ENCODE results near the gene HOXA4. TPM values are rescaled to one million over a fixed set of nuclear protein-coding genes. Genes with fewer than 3 reads are reported as not detected.

HOXA4 gene
- total RNA-seq, 1 donor: 0.72 TPM

DNA sequence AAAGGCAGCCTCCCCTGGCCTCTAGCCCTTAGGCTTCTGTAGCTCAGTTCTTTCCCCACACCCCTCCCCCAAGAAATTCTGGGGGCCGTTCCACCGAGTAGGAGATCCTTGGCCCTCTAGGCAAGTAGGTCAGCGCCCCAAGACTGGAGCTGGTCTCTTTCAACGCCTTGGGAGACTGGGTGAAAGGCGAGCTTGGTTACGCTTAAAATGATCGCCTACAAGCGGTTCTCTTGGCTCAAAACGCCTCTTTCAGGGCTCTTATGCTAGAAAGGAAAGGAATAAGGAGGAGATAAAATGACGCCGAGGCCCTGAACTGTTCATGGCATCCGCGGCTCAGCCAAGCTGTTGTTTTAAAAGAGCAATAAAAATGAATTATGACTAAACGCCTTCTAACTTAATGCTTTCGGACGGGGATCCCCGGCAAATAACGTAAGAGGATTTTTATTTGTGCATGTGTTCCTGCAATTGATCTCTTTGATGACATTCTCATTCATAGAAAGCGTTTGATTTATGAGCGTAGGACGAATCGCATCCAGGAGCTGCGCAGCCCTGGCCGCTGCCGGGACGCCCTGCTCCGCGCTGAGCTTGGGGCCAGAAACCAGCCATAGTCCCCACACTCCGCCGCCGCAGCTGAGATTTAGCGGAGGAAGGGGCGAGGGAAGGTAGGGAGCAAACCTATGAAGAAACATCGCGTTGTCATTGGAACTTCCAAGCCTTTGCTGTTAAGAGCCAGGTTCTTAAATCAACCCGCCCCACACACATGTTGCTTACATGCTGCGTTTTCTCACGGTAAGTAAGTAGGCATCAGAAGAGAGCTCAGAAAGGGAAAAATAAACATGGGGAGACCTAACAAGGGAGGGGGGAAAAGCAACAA is 31.7 kb downstream of the HOXA4 start:
- Histone ChIP-seq H3K27me3 (ENCODE audit: insufficient read depth, low read length) (no peaks in the 10 kb centered on the region), H3K4me2 (ENCODE audit: insufficient read depth, low read length) (peak overlapping the region; percentile 89), H3K9me3 (ENCODE audit: low read depth, low read length) (no peaks in the 10 kb centered on the region), H4K20me1 (ENCODE audit: insufficient read depth, low read length) (peaks cover 16% of the 10 kb centered on the region), H3K36me3 (ENCODE audit: insufficient read depth, low read length) (peaks cover 27% of the 10 kb centered on the region), H3K27ac (ENCODE audit: low read depth, low read length) (peak overlapping the region; percentile 97), H2AFZ (ENCODE audit: low read length) (no peak overlapping the region), H3K79me2 (ENCODE audit: insufficient read depth, low read length) (peaks cover 69% of the 10 kb centered on the region), H3K4me1 (ENCODE audit: insufficient read depth, low read length) (peaks cover 26% of the 10 kb centered on the region), H3K4me3 (ENCODE audit: insufficient read depth, low read length) (peak overlapping the region; percentile 92)
- DNase-seq (ENCODE audit: insufficient read length, low spot score, missing footprints): peak; percentile 90
- TF ChIP-seq, protein P1, sequence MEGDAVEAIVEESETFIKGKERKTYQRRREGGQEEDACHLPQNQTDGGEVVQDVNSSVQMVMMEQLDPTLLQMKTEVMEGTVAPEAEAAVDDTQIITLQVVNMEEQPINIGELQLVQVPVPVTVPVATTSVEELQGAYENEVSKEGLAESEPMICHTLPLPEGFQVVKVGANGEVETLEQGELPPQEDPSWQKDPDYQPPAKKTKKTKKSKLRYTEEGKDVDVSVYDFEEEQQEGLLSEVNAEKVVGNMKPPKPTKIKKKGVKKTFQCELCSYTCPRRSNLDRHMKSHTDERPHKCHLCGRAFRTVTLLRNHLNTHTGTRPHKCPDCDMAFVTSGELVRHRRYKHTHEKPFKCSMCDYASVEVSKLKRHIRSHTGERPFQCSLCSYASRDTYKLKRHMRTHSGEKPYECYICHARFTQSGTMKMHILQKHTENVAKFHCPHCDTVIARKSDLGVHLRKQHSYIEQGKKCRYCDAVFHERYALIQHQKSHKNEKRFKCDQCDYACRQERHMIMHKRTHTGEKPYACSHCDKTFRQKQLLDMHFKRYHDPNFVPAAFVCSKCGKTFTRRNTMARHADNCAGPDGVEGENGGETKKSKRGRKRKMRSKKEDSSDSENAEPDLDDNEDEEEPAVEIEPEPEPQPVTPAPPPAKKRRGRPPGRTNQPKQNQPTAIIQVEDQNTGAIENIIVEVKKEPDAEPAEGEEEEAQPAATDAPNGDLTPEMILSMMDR (IDR thresholded peaks at IDR 0.05; ENCODE audit: extremely low read depth, low read depth, low read length): peak; percentile 29

DNA sequence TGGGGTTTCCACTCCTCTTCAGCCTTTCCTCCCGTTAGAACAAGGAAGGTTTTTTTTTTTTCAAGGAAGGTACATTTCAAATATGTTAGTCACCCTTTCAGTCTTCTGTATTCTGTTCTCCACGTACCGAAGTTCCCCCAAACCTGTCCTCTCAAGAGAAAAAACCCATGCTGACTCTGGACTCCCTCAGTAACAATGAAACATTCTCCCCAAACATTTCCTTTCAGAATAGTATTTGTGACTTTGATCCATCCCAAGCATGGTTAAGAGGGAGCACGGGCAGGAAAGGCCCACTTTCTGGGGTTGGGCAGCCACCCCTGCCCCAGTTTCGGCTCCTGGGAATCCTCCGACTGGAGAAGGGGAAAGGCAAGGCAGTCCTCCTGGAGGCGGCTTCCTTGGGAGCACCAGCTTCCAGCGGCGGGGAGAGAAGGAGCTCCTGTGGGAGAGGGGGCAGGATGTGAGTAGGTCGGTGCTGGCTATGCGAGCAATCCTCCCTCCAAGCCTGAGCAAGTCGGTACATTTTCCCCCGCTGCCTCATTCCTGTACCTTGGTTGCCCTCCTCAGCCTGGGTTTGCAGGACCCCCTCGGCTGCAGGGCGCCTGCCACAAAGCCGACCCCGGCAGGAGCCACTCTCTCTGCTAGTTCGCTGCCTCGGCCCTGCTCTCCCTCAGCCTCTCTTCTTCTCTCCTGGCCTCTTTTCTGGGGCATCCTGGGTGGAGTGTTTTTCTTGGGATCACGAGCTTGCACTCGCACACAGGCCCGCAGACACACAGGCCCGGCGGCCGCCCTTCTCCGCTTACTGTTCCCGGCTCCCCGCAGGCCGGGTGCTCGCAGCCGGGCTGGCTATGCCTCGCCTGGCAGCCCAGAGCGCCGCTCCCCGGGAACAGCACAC is 32.6 kb downstream of the HOXA4 start:
- peak overlapping the region; percentile 89 for H3K4me2 ChIP-seq (ENCODE audit: insufficient read depth, low read length)
- peaks cover 16% of the 10 kb centered on the region for H4K20me1 ChIP-seq (ENCODE audit: insufficient read depth, low read length)
- DNase-seq (ENCODE audit: insufficient read length, low spot score, missing footprints): peak; percentile 92
- peaks cover 26% of the 10 kb centered on the region for H3K4me1 ChIP-seq (ENCODE audit: insufficient read depth, low read length)
- no peaks in the 10 kb centered on the region for H3K9me3 ChIP-seq (ENCODE audit: low read depth, low read length)
- no peak overlapping the region for H2AFZ ChIP-seq (ENCODE audit: low read length)
- peaks cover 67% of the 10 kb centered on the region for H3K79me2 ChIP-seq (ENCODE audit: insufficient read depth, low read length)
- H3K27ac ChIP-seq (ENCODE audit: low read depth, low read length): peak overlapping the region; percentile 97
- no peaks in the 10 kb centered on the region for H3K27me3 ChIP-seq (ENCODE audit: insufficient read depth, low read length)
- peaks cover 27% of the 10 kb centered on the region for H3K36me3 ChIP-seq (ENCODE audit: insufficient read depth, low read length)
- H3K4me3 ChIP-seq (ENCODE audit: insufficient read depth, low read length): peak overlapping the region; percentile 92
- TF ChIP-seq, protein P1 (IDR thresholded peaks at IDR 0.05; ENCODE audit: extremely low read depth, low read depth, low read length): no peak

DNA sequence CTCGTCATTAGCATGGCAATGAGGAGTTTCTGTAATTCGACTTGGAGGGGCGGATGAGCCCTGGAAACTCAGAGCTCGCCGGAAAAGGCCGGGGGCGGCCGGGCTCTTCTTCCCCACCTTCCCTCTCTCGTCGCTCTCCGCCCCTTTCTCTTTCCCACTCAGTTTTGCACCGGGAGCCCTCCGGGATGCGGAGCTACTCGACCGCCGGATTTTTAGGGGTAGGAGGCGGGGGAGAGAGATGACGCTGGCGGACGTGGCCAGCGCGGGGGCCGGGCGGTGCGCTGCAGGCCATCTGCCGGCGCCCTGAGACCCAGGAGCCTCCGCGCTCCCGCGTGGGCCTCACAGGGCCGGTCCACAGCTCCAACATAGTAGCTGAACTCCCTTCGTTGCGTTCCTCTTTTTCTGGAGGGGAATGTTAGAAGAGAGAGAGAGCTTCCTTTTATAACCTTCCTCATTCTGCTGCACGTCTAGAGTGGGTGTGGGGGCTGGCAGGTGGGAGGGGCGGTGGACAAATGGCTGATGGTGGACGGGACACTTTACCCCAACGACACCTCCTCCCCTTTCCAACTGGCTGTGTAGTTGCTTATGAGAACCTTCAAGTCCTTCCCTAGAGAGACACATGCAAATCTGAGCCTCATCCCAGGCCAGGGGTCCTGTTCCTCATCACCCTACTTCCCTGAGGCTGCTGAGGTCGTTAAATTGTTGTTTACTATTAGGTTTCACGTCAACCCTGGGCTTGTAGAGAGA is 33.6 kb downstream of the HOXA4 start:
- peak; percentile 96 for DNase-seq (ENCODE audit: insufficient read length, low spot score, missing footprints)
- TF ChIP-seq, protein P1 (IDR thresholded peaks at IDR 0.05; ENCODE audit: extremely low read depth, low read depth, low read length): no peak
- Histone ChIP-seq H3K9me3 (ENCODE audit: low read depth, low read length) (no peaks in the 10 kb centered on the region), H3K27ac (ENCODE audit: low read depth, low read length) (peak overlapping the region; percentile 97), H3K4me1 (ENCODE audit: insufficient read depth, low read length) (peaks cover 26% of the 10 kb centered on the region), H3K79me2 (ENCODE audit: insufficient read depth, low read length) (peaks cover 62% of the 10 kb centered on the region), H4K20me1 (ENCODE audit: insufficient read depth, low read length) (peaks cover 16% of the 10 kb centered on the region), H3K27me3 (ENCODE audit: insufficient read depth, low read length) (no peaks in the 10 kb centered on the region), H3K36me3 (ENCODE audit: insufficient read depth, low read length) (peaks cover 27% of the 10 kb centered on the region), H3K4me3 (ENCODE audit: insufficient read depth, low read length) (peak overlapping the region; percentile 92), H3K4me2 (ENCODE audit: insufficient read depth, low read length) (peak overlapping the region; percentile 89), H2AFZ (ENCODE audit: low read length) (peak overlapping the region; percentile 83)
